OCI-LY7 (cell line): Measurements from ENCODE around the gene LHPP. TPM values are rescaled to one million over a fixed set of nuclear protein-coding genes. Genes with fewer than 3 reads are reported as not detected.
A peak's percentile ranks its signal among the peaks of the same experiment; 100 is the strongest.

Source experiments
- BruUV-seq: library from RNA; stranded (reverse); fragments of 400-500 nt; replicated peaks from 2 replicates; lab custom pipeline; 2021; lab: Mats Ljungman, UMichigan
- CTCF ChIA-PET: fragments of 300-600 bp; sonication (Branson Sonifier 250); formaldehyde crosslinking; loops from one replicate; lab custom pipeline; 2022; ENCODE audit warnings: antibody characterized with exemption; ENCODE audit not compliant: unreplicated experiment; lab: Charles Lee
- POLR2A ChIA-PET: fragments of 300-600 bp; sonication (Branson Sonifier 250); formaldehyde crosslinking; loops from one replicate; lab custom pipeline; 2022; ENCODE audit warnings: antibody characterized with exemption; lab: Charles Lee
- DNase-seq: peaks from one replicate; pipeline ENCODE4 v3.0.0-alpha.2; 2015; ENCODE audit warnings: low spot score
- H2AFZ ChIP-seq: fragments of 200-600 bp; sonication (generic), shearing (Covaris generic); 2 replicates; pipeline ENCODE4 v1.6.1; 2014; ENCODE audit warnings: mild to moderate bottlenecking, antibody characterized with exemption, low read length, moderate library complexity
- H3K27ac ChIP-seq: fragments of 200-600 bp; sonication (generic); 2 replicates; pipeline ENCODE4 v1.5.1; 2014; ENCODE audit warnings: mixed run types, low read depth, mild to moderate bottlenecking, moderate library complexity, low read length, inconsistent platforms; ENCODE audit not compliant: poor library complexity, severe bottlenecking
- H3K36me3 ChIP-seq: fragments of 200-600 bp; sonication (generic); 2 replicates; pipeline ENCODE4 v1.6.1; 2014; ENCODE audit warnings: mild to moderate bottlenecking, antibody characterized with exemption, low read length, moderate library complexity, mixed read lengths; ENCODE audit not compliant: insufficient read depth
- H3K4me1 ChIP-seq: fragments of 200-600 bp; sonication (generic); 2 replicates; pipeline ENCODE4 v1.5.1; 2014; ENCODE audit warnings: mild to moderate bottlenecking, low read length; ENCODE audit not compliant: insufficient read depth, poor library complexity, severe bottlenecking
- H3K4me2 ChIP-seq: fragments of 200-600 bp; sonication (generic); 2 replicates; pipeline ENCODE4 v1.6.1; 2014; ENCODE audit warnings: mild to moderate bottlenecking, low read length
- H3K4me3 ChIP-seq: fragments of 200-600 bp; sonication (generic); 2 replicates; pipeline ENCODE4 v1.5.1; 2014; ENCODE audit warnings: mild to moderate bottlenecking, low read depth, low read length; ENCODE audit not compliant: poor library complexity, severe bottlenecking
- H3K79me2 ChIP-seq: fragments of 200-600 bp; sonication (generic); 2 replicates; pipeline ENCODE4 v1.6.1; 2016; ENCODE audit warnings: low read depth, mild to moderate bottlenecking, low read length, moderate library complexity, mixed read lengths; ENCODE audit not compliant: insufficient read depth
- H3K9me2 ChIP-seq: fragments of 200-600 bp; sonication (generic); 2 replicates; pipeline ENCODE4 v1.6.1; 2016; ENCODE audit warnings: mild to moderate bottlenecking, low read length, mixed read lengths; ENCODE audit not compliant: insufficient read depth
- H3K9me3 ChIP-seq: fragments of 200-600 bp; sonication (generic); 2 replicates; pipeline ENCODE4 v1.6.1; 2014; ENCODE audit warnings: mild to moderate bottlenecking, mixed run types, low read length, mixed read lengths
- H4K20me1 ChIP-seq: fragments of 200-600 bp; sonication (generic); 2 replicates; pipeline ENCODE4 v1.6.1; 2014; ENCODE audit warnings: mild to moderate bottlenecking, antibody characterized with exemption, low read length, moderate library complexity, mixed read lengths; ENCODE audit not compliant: insufficient read depth
- EZH2phosphoT487 ChIP-seq: fragments of 200-600 bp; sonication (generic); IDR thresholded peaks from 2 replicates; pipeline ENCODE4 v1.6.1; 2018; ENCODE audit warnings: low read depth, borderline replicate concordance, mild to moderate bottlenecking, mixed run types, antibody characterized with exemption, low read length, moderate library complexity, mixed read lengths
- intact Hi-C: fragments of 100-400 bp; cut with micrococcal nuclease; formaldehyde crosslinking; loops from one replicate; pipeline ENCODE4 v1.10.0; 2022; ENCODE audit not compliant: unreplicated experiment
- total RNA-seq, 2 experiments: library from RNA; depleted of rRNA in 1 of 2; stranded (reverse); fragments of >200 nt in 1 of 2; shearing (Covaris generic) in 1 of 2; gene quantifications; 2 replicates each; pipeline ENCODE4 v1.2.3, GENCODE V29; 2014 to 2022
- TF ChIP-seq, protein P1 (sequence below): fragments of 200-600 bp; sonication (generic); conservative IDR thresholded peaks from 2 replicates; pipeline ENCODE4 v1.5.1; 2014; ENCODE audit warnings: mild to moderate bottlenecking, antibody characterized with exemption, low read length, moderate library complexity, mixed read lengths

LHPP gene
- total RNA-seq, 2 experiments from 2014 or later, result 30.3 to 65.2 TPM

DNA sequence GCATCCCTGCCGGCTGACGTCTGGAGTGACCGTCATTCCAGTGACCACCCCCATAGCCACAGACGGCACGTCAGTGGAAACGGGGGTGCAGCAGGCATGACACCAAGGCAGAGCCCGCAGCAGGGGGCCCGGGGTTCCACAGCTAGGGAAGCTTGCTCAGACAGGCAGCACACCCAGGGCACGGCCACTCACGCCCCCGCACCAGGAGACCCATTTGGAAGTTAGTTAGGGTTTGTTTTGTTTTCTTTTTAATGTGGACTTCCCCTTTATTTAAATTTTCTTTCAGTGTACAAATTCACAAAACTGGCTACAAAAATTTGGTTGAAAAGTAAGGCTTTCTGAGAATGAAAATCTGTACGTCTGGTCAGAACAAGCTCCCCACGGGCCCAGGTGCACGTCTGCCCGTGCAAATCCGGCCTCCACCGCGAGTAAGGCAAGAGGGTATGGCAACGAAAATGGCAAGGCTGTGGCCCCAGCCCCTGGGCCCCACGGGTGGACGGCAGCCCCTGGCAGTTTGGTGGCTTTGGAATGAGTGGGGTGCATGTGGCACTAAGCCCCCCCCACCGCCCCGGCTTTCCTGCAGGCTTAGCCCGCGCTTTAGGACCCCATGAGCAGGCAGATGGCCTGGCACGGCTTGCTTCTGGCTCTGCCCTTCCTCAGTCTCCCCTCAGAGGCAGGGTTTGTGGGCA, 158.3 kb downstream of the LHPP start:
- no peak for DNase-seq
- Histone ChIP-seq H2AFZ (no peak overlapping the region), H3K4me3 (no peak overlapping the region), H3K4me2 (peak overlapping the region; percentile 40), H3K36me3 (peaks cover 45% of the 10 kb centered on the region; the same call in 1 of the 2 replicates), H3K79me2 (no peaks in the 10 kb centered on the region), H4K20me1 (no peaks in the 10 kb centered on the region; the same call in 1 of the 2 replicates), H3K9me2 (no peaks in the 10 kb centered on the region), H3K27ac (peak overlapping the region; percentile 6), H3K9me3 (no peaks in the 10 kb centered on the region), H3K4me1 (peaks cover 46% of the 10 kb centered on the region)
- no TSS peak for BruUV-seq
- POLR2A ChIA-PET, result interaction anchor here (0.6 to 0.7 kb wide), 2 partner anchors 9 to 795 kb away, joined by 3 read pairs; no protein-coding TSS in a partner anchor
- CTCF ChIA-PET, result interaction anchor here (0.6 kb wide), 1 partner anchor 13 kb away, joined by 5 read pairs; no protein-coding TSS in a partner anchor
- TF ChIP-seq EZH2phosphoT487, result no peak
- TF ChIP-seq, protein P1, sequence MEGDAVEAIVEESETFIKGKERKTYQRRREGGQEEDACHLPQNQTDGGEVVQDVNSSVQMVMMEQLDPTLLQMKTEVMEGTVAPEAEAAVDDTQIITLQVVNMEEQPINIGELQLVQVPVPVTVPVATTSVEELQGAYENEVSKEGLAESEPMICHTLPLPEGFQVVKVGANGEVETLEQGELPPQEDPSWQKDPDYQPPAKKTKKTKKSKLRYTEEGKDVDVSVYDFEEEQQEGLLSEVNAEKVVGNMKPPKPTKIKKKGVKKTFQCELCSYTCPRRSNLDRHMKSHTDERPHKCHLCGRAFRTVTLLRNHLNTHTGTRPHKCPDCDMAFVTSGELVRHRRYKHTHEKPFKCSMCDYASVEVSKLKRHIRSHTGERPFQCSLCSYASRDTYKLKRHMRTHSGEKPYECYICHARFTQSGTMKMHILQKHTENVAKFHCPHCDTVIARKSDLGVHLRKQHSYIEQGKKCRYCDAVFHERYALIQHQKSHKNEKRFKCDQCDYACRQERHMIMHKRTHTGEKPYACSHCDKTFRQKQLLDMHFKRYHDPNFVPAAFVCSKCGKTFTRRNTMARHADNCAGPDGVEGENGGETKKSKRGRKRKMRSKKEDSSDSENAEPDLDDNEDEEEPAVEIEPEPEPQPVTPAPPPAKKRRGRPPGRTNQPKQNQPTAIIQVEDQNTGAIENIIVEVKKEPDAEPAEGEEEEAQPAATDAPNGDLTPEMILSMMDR, result no peak
- intact Hi-C loops, result loop anchor here (10.0 kb wide), 1 partner anchor 205 kb away; no protein-coding TSS in a partner anchor

DNA sequence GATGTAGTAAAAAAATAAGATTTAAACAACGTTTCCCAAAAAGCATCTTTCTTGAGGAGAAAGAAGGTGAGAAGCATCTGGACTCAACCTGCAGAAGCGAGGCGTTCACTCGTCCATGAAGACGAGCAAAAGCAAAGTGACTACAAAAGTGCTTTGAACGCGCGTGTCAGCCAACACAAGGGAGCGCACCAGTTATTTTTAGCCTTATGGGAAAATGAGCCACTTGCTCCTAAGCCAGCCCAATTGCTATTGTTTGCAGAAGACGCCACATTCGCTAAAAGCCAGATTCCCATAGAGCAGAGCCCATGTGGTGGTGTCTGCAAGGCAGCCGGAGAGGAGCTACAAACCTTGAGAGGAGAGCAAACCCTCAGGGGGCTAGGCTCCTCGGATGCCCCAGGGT, 160.0 kb downstream of the LHPP start:
- Histone ChIP-seq H3K27ac (no peak overlapping the region), H3K36me3 (peaks cover 41% of the 10 kb centered on the region; the same call in 1 of the 2 replicates), H3K4me1 (peaks cover 47% of the 10 kb centered on the region), H4K20me1 (no peaks in the 10 kb centered on the region; the same call in 1 of the 2 replicates), H3K9me3 (no peaks in the 10 kb centered on the region), H3K4me3 (no peak overlapping the region), H3K9me2 (no peaks in the 10 kb centered on the region), H3K4me2 (no peak overlapping the region), H3K79me2 (no peaks in the 10 kb centered on the region), H2AFZ (no peak overlapping the region)
- no TSS peak for BruUV-seq
- ChIA-PET CTCF (no interaction called here), POLR2A (interaction anchor here (1.4 kb wide), 1 partner anchor 10 kb away, joined by 3 read pairs; no protein-coding TSS in a partner anchor)
- intact Hi-C loops, result loop anchor here (10.0 kb wide), 1 partner anchor 203 kb away; no protein-coding TSS in a partner anchor
- DNase-seq, result no peak
- TF ChIP-seq, protein P1, result no peak
- no peak for TF ChIP-seq EZH2phosphoT487

DNA sequence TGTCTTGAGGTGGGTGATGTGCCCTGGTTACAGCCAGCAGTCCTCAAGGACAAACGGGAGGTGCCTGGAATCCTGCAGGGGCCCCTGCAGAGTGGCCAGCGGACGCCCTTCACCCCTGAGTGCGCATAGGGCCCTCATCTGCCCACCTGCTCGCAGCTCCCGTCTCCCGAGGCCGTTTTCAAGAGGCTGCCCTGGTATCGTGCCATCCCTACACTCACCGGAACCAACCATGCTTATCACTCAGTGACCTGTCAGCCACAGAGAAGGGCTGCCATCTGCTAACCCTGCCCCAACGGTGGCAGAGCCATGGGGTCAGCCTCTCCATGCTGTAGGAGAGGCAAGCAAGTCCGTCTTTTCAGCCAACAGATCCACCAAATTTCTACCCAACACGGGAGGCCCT, 160.5 kb downstream of the LHPP start:
- no peak for TF ChIP-seq EZH2phosphoT487
- TF ChIP-seq, protein P1, result no peak
- Histone ChIP-seq H3K9me3 (no peaks in the 10 kb centered on the region), H3K27ac (no peak overlapping the region), H3K9me2 (no peaks in the 10 kb centered on the region), H3K4me2 (no peak overlapping the region), H3K36me3 (peaks cover 36% of the 10 kb centered on the region; the same call in 1 of the 2 replicates), H2AFZ (no peak overlapping the region), H3K4me1 (peaks cover 53% of the 10 kb centered on the region), H4K20me1 (no peaks in the 10 kb centered on the region; the same call in 1 of the 2 replicates), H3K79me2 (no peaks in the 10 kb centered on the region), H3K4me3 (no peak overlapping the region)
- ChIA-PET POLR2A (interaction anchor here (1.4 kb wide), 1 partner anchor 10 kb away, joined by 3 read pairs; no protein-coding TSS in a partner anchor), CTCF (no interaction called here)
- intact Hi-C loops, result loop anchor here (10.0 kb wide), 1 partner anchor 203 kb away; no protein-coding TSS in a partner anchor
- BruUV-seq, result no TSS peak
- DNase-seq, result no peak
